NCI-H2081 treated with DMSO at 0.1 percent for 48 hours (cell line): ENCODE measurements around the gene PMEPA1.

Source experiments
- DNase-seq: peaks from one replicate; lab custom pipeline; 2025; lab: John Stamatoyannopoulos, UW

The PMEPA1 gene

DNA sequence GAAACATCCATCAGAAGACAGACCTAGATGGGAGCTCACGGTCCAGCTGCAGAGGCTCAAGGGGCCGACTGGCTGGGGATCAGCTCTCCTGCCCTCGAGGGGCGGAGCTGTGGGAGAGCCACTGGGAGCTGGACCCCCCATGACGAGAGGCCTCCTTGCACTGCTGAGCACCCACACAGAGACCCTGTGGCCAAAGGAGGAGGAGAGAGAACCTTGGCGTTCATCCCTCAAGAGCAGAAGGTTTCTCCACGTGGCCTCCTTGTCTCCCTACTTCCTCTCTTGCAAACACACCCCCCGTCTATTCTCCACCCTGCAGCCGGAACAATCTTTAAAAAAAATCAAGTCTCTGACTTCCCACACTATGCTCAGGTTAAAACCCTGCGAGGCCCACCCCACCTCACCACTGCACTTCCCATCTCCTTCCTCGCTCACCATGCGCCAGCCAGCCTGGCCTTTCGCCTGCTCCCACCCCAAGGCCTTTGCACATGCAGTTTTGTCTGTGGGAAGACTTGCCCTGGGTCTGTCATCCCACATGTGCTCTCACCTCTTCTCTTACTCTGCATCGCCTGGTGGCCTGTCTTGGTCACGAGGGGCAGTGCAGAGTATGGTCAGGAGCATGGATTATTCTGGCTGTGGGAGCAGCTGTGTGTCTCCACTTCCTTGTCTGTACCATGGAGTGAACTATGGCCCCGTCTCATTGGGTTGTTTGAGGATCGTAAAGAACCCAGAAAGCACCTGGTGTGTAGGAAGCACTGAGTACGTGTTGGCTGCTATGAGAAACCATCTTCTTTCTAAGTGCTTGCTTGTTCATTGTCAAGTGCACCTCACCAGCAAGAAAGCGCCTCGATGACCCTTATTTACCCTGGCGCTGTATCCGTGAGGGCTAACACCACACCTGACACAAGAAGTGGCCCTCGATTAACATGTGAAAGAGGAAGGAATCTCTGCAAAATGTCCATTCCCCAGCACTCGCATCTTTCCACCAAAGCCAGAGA is 32.9 kb downstream of the PMEPA1 start:
- DNase-seq = no peak

DNA sequence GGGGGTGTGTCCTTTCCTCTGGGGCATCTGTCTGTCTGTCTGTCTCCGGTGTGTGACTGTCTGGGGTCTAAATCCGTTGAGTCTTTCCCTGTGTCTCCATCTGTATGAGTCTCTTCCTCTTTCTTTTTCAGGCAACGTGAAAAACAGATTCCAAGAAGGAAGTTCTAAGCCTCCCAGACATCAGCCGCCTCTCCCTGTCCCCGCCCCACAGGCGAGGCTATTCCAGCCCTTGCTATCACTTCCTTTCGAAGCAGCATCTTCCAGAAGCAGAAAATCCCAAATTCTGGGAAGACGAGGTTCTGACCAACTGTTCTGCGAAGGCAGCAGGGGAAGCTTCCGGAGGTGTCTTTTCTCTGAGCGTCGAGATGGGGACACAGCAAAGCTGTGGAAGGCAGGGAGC is 34.0 kb downstream of the PMEPA1 start:
- no peak for DNase-seq

GRCh38 chr20:57672953-57673575 is 36.8 kb downstream of the PMEPA1 start:
- DNase-seq = no peak

DNA sequence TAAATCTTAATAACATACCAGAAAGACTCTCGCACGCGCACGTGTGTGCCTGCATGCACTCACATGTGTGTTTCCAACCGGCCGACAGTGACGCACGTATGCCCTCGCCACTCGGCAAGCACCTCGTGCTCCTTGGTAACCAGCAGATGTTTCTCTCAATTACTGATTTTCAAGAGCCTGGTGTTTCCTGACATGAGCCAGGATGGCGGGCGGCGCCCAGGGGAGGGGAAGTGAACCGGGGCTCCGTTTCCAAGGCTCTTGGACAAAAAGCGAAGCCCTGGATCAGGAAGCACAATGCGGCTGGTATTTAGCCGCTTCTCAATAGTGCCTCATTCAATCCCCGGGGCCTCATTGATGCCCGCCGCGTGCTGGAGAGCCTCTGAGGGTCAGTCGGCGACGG is 37.7 kb downstream of the PMEPA1 start:
- DNase-seq = no peak

DNA sequence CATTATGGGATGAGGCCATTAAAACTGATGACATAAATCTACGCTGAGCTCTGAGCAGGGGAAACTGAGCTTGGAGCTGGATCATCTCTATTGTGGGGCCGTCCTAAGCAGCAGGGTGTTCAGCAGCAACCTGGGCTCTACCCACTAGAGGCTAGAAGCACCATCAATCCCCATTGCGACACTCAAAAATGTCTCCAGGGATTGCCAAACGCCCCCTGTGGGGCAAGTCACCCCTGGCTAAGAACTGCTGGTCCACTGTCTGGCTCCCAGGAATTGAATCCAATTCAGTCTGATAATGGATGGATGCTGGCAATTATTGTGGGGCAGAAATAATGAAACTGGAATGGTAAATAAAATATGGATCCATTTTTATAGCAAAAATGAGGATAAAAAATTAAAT is 38.2 kb downstream of the PMEPA1 start:
- DNase-seq = no peak

DNA sequence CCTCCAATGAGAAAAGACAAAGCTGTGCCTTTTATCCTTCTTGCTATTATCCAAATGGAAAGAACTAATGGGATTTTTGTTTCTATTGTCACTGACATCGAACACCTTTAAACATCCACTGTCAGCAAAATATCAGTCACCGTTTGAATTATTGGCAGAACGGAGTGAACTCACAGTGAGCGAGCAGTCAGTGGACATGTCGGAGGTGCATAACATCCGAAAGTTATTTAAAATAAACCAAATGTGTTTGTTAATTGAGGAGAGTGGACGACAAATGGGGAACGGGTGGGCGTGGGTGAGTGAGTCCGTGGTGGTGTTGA is 38.8 kb downstream of the PMEPA1 start:
- DNase-seq = no peak

- no peak for DNase-seq
Observed at GRCh38 chr20:57670288-57671071, 39.3 kb downstream of the PMEPA1 start.

DNA sequence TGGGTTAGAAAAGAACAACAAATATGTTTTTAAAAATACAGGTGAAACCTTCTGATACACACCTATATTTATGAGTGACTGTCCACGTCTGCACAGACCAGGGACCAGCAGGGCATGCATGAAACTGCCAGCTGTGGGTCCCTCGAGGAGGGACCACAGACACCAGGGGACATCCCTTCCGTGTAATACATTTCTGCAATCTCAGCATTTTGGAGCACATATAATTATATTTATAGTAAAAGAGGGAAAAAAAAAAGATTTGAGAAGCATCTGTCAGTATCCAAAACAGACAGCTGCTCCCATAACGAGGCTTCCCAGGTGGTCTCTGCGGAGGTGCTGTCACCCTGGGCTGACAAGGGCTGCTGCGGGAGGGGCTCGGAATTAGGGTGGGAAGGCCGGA is 40.2 kb downstream of the PMEPA1 start:
- no peak for DNase-seq

GRCh38 chr20:57667924-57668782 is 41.7 kb downstream of the PMEPA1 start:
- DNase-seq = no peak

DNA sequence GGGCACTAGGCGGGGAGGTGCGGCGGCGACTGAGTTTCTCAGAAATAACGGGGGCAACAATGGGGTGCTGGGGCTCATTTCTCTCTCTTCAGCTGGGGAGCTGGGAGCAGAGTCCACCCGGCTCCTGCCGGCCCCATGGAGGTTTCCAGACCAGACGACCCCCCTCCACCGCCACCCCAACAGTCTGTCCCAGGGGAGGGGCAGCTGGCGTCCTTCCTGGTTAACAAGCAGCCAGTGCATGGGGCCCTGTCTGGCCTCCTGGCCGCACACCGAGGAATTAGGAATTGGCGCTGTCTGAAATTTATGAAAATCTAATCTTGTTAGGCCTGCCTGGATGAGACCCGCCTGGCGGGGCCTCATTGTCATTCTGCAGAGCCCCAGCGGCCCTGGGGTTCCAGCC is 42.4 kb downstream of the PMEPA1 start:
- DNase-seq = no peak

DNA sequence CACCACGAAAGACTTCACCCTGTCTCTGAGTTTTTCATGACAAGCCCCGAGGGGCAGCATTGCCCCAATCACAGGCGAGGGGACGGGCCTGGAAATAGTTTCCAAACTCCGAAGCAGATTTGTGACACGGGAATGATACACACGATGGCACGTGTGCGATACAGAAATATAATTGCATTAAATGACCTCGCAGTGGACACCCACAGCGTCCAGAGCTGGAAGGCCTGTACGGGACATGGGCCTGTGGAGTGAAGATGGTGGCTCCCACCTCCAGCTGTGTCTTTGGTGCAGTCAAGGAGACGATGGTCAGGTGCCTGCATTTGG is 43.0 kb downstream of the PMEPA1 start:
- DNase-seq = no peak

- no peak for DNase-seq
Observed at GRCh38 chr20:57666106-57666833, 43.5 kb downstream of the PMEPA1 start.

- no peak for DNase-seq
Observed at GRCh38 chr20:57665589-57665971, 44.2 kb downstream of the PMEPA1 start.

DNA sequence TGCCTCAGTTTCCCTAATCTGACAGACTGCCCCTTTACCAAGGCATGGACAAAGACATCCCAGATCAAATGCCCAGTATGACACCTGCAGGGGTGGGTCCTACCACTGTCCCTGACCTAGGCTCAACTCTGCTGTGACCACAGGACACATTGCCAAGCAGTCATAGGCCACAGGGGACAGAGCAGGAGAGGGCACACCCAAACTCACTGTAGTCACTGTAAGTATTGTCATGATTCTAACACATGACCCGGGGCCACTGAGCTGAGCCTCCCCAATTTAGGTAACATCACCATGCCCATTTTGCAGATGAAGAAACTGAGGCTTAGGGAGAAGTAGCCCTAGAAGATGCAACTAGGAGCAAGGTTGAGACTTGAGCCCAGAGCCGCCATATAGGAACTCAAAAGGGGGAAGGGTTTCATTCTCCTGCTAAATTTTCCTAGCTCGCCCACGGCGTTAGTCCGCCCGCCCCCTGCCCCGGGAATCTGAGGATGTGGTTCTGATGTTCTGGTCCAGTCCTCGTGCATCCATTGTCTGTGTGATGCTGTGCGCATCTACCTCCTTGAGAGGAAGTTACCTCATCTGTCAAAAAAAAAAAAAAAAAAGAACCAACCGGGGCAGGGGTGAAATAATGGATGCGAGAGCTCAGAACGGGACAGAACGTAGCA is 44.8 kb downstream of the PMEPA1 start:
- DNase-seq = no peak

GRCh38 chr20:57664476-57664875 is 45.3 kb downstream of the PMEPA1 start:
- DNase-seq = no peak

GRCh38 chr20:57663681-57664451 is 45.9 kb downstream of the PMEPA1 start:
- no peak for DNase-seq

DNA sequence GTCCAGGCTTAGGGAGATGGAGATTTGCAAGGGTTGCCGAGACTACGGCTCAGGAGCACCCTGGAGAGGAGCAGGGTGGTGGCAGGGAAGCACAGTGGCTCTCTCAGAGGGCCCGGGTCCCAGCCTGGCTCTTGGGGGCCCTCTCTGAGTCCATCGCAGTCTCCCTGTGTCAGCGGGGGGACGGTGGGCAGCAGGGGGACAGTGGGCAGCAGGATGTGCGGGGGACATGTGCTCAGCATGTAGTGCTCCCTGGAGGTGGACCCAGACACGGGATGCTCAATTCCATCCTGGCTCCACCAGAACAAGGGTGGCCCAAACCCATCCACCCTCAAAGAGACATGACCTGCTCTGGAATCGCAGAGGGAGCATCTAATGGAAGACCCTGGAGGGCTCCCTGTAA is 46.6 kb downstream of the PMEPA1 start:
- DNase-seq = no peak

DNA sequence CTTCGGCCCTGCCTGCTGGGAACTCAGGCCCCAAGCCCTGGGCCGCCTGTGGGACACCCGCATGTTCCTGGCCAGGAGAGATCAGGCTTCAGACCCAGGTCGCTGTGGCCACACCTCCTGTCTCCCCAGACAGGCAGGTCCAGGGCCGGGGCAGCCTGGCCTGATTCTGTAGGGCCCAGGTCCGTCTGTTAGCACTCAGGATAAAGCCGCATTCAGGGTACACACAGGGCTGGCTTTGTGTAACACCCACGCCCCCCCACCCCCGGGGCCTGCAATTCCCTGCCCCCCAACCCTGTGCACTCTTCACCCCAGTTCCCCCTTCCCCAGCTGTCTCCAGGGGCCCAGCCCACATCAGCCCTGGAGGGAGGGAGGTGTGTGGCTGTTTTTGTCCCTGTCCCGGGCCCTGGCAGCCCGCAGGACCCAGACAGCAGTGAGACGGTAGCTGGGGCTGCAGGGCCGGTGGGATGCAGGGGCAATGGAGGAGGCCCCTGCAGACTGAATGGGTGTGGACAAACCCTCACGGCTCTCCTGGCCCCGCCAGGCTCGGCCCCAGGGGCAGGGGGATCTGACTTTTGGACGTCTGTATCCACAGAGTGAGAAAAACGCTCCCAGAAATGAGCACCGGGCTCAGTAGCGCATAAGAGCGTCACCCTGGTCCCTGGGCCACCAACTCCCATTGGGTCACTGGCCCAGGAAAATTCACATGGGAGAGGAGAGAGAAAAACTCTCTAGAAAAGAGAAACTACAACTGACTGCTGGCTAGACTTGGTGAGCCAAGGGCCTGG is 47.2 kb downstream of the PMEPA1 start:
- no peak for DNase-seq
